NT2/D1 (cell line): ENCODE data around the gene CLCN4.

ENCODE experiments used
- SUZ12 ChIP-seq: IDR thresholded peaks from 2 replicates; pipeline ENCODE4 v1.6.1; 2011; ENCODE audit not compliant: insufficient read length, insufficient read depth; ENCODE audit errors: extremely low read depth
- YY1 ChIP-seq: IDR thresholded peaks from 2 replicates; pipeline ENCODE4 v1.6.1; 2011; ENCODE audit not compliant: insufficient read length, insufficient read depth
- ZNF274 ChIP-seq: IDR thresholded peaks from 2 replicates; pipeline ENCODE4 v1.6.1; 2011; ENCODE audit warnings: mild to moderate bottlenecking, low read depth, low read length

DNA sequence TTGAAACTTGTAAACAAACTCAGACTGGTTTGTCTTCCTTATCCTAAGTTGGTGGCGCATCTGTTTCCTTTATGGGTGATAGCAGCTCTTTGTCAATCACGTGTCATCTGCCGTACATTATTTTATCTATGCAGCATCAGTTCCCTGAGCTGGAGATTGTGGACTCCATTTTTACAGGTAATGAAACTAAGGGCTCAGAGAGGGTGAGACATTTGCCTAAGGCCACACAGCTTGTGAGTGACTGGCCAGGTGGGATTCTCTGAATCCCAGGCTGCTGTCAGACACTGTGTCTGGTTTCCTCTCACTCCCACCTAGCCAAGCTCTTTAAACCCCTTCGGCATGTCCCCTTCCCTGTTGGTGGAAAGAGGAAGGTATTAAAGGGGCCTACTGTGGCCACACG lies 41.7 kb upstream of the CLCN4 start:
- TF ChIP-seq SUZ12 = no peak
- TF ChIP-seq ZNF274 = no peak
- no peak for TF ChIP-seq YY1
